HG02981 (cell line): Measurements from ENCODE around the gene SERPINE2.

Experiments
- ATAC-seq: cut with Tn5 transposase; IDR thresholded peaks from one replicate; pipeline ENCODE4 v1.9.1; 2021; ENCODE audit warnings: mild to moderate bottlenecking, moderate library complexity; ENCODE audit not compliant: unreplicated experiment

Gene SERPINE2

GRCh38 chr2:223944703-223945531 is 94.2 kb downstream of the SERPINE2 start, which contains the start of gene WDFY1:
Gene WDFY1, minus strand, starts transcription at chr2:223945335. Its CDS starts 51 bp downstream, at chr2:223945284.
- peak; percentile 79 for ATAC-seq

GRCh38 chr2:223944166-223944702 is 94.9 kb downstream of the SERPINE2 start:
- ATAC-seq = no peak

GRCh38 chr2:223943561-223944008 is 95.5 kb downstream of the SERPINE2 start:
- ATAC-seq = no peak

- ATAC-seq = no peak
Measured at GRCh38 chr2:223943135-223943534, 96.0 kb downstream of the SERPINE2 start.

GRCh38 chr2:223941579-223942277 is 97.4 kb downstream of the SERPINE2 start:
- ATAC-seq = peak; percentile 34

GRCh38 chr2:223939438-223939837 is 99.6 kb downstream of the SERPINE2 start:
- peak; percentile 22 for ATAC-seq

GRCh38 chr2:223937535-223937934 is 101.6 kb downstream of the SERPINE2 start:
- no peak for ATAC-seq

- no peak for ATAC-seq
Measured at GRCh38 chr2:223936862-223937326, 102.2 kb downstream of the SERPINE2 start.

GRCh38 chr2:223935459-223936125 is 103.5 kb downstream of the SERPINE2 start:
- ATAC-seq = no peak

- no peak for ATAC-seq
Measured at GRCh38 chr2:223934870-223935269, 104.2 kb downstream of the SERPINE2 start.

- no peak for ATAC-seq
Measured at GRCh38 chr2:223932816-223933800, 106.0 kb downstream of the SERPINE2 start.

- ATAC-seq = no peak
Measured at GRCh38 chr2:223930103-223930976, 108.7 kb downstream of the SERPINE2 start.

GRCh38 chr2:223929571-223930102 is 109.4 kb downstream of the SERPINE2 start:
- ATAC-seq = no peak

- ATAC-seq = no peak
Measured at GRCh38 chr2:223928113-223929006, 110.7 kb downstream of the SERPINE2 start.

GRCh38 chr2:223925106-223925505 is 114.0 kb downstream of the SERPINE2 start:
- ATAC-seq = no peak
